ENCODE data around the gene C2CD3.
"Not testable (repeated sequence)": the region's sequence is repeated elsewhere in the genome, so short reads cannot be mapped to it uniquely, and the experiment has no call there.

C2CD3 gene

GRCh38 chr11:74072286-74072685, 98.5 kb downstream of the C2CD3 start:
- DNase-seq (ENCODE audit: low read depth) = no peak
- TF ChIP-seq CTCF (conservative IDR thresholded peaks at IDR 0.05; ENCODE audit: control insufficient read depth, insufficient read depth, low read depth, low read length) = no peak
- H3K4me3 ChIP-seq (ENCODE audit: control insufficient read depth, low read depth, low read length) = no peak overlapping the region

GRCh38 chr11:74070723-74071492, 99.9 kb downstream of the C2CD3 start:
- TF ChIP-seq CTCF (conservative IDR thresholded peaks at IDR 0.05; ENCODE audit: control insufficient read depth, insufficient read depth, low read depth, low read length) = no peak
- H3K4me3 ChIP-seq (ENCODE audit: control insufficient read depth, low read depth, low read length) = no peak overlapping the region
- no peak for DNase-seq (ENCODE audit: low read depth)

GRCh38 chr11:74069146-74070046, 101.4 kb downstream of the C2CD3 start:
- no peak for TF ChIP-seq CTCF (conservative IDR thresholded peaks at IDR 0.05; ENCODE audit: control insufficient read depth, insufficient read depth, low read depth, low read length)
- no peak overlapping the region for H3K4me3 ChIP-seq (ENCODE audit: control insufficient read depth, low read depth, low read length)
- DNase-seq (ENCODE audit: low read depth) = peak; percentile 31

- not testable (repeated sequence) for H3K4me3 ChIP-seq (ENCODE audit: control insufficient read depth, low read depth, low read length); DNase-seq (ENCODE audit: low read depth)
Observed at GRCh38 chr11:74066663-74067062, 104.1 kb downstream of the C2CD3 start.

GRCh38 chr11:74065534-74065933, 105.3 kb downstream of the C2CD3 start:
- H3K4me3 ChIP-seq (ENCODE audit: control insufficient read depth, low read depth, low read length); DNase-seq (ENCODE audit: low read depth): not testable (repeated sequence)

- H3K4me3 ChIP-seq (ENCODE audit: control insufficient read depth, low read depth, low read length); DNase-seq (ENCODE audit: low read depth): not testable (repeated sequence)
Observed at GRCh38 chr11:74063628-74064027, 107.2 kb downstream of the C2CD3 start.

GRCh38 chr11:74061599-74061998, 109.2 kb downstream of the C2CD3 start:
- DNase-seq (ENCODE audit: low read depth); H3K4me3 ChIP-seq (ENCODE audit: control insufficient read depth, low read depth, low read length): not testable (repeated sequence)

GRCh38 chr11:74057249-74058151, 113.3 kb downstream of the C2CD3 start:
- DNase-seq (ENCODE audit: low read depth) = peak; percentile 76
- no peak overlapping the region for H3K4me3 ChIP-seq (ENCODE audit: control insufficient read depth, low read depth, low read length)
- no peak for TF ChIP-seq CTCF (conservative IDR thresholded peaks at IDR 0.05; ENCODE audit: control insufficient read depth, insufficient read depth, low read depth, low read length)
